ES-I3 (cell line): ENCODE data around the gene AIFM2.
"Not testable (repeated sequence)": the region's sequence is repeated elsewhere in the genome, so short reads cannot be mapped to it uniquely, and the experiment has no call there.

ENCODE experiments used
- H3K36me3 ChIP-seq: 2 replicates; pipeline ENCODE4 v1.6.1; 2013; ENCODE audit warnings: mild to moderate bottlenecking, low read length, control low read depth, moderate library complexity; ENCODE audit not compliant: insufficient read depth
- H3K4me1 ChIP-seq: 2 replicates; pipeline ENCODE4 v1.6.1; 2013; ENCODE audit warnings: mild to moderate bottlenecking, control low read depth, low read length; ENCODE audit not compliant: insufficient read depth
- H3K9ac ChIP-seq: 2 replicates; pipeline ENCODE4 v1.6.1; 2013; ENCODE audit warnings: low read depth, mild to moderate bottlenecking, low read length, moderate library complexity
- H3K9me3 ChIP-seq: 2 replicates; pipeline ENCODE4 v1.6.1; 2013; ENCODE audit warnings: mild to moderate bottlenecking, low read length, moderate library complexity; ENCODE audit not compliant: control insufficient read depth, insufficient read depth

The AIFM2 gene

GRCh38 chr10:70132098-70133029, at the start of gene AIFM2:
TSS of gene AIFM2 (minus strand) at chr10:70132825. CDS start at chr10:70124084, 8,741 bp downstream.
- peaks cover 3% of the 10 kb centered on the region; the same call in 1 of the 2 replicates for H3K4me1 ChIP-seq
- H3K9ac ChIP-seq: peak within 1 kb of the TSS; percentile 70
- H3K36me3 ChIP-seq: no peaks in the 10 kb centered on the region
- H3K9me3 ChIP-seq: no peaks in the 10 kb centered on the region

DNA sequence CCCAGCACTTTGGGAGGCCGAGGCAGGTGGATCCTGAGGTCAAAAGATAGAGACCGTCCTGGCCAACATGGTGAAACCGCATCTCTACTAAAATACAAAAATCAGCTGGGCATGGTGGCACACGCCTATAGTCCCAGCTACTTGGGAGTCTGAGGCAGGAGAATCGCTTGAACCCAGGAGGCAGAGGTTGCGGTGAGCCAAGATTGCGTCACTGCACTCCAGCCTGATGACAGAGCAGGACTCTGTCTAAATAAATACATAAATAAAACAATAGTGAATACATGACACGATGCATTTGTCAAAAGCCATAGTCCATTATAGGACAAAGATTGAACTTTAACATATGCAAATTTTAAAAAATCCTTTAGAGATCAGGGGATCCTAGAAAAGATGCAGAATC, 46.6 kb upstream of the AIFM2 start:
- not testable (repeated sequence) for H3K4me1 ChIP-seq, H3K36me3 ChIP-seq, H3K9me3 ChIP-seq, H3K9ac ChIP-seq

GRCh38 chr10:70178139-70178725, 45.6 kb upstream of the AIFM2 start:
- Histone ChIP-seq H3K4me1 (no peaks in the 10 kb centered on the region), H3K9ac (no peak overlapping the region), H3K9me3 (0 out of 2 replicates have a peak, but pooled peaks cover 5% of the 10 kb centered on the region), H3K36me3 (no peaks in the 10 kb centered on the region)

- Histone ChIP-seq H3K4me1 (no peaks in the 10 kb centered on the region), H3K9me3 (0 out of 2 replicates have a peak, but pooled peaks cover 5% of the 10 kb centered on the region), H3K9ac (no peak overlapping the region), H3K36me3 (no peaks in the 10 kb centered on the region)
Observed at GRCh38 chr10:70176441-70176840, 43.8 kb upstream of the AIFM2 start.

- 0 out of 2 replicates have a peak, but pooled peaks cover 5% of the 10 kb centered on the region for H3K9me3 ChIP-seq
- H3K4me1 ChIP-seq: no peaks in the 10 kb centered on the region
- no peaks in the 10 kb centered on the region for H3K36me3 ChIP-seq
- H3K9ac ChIP-seq: no peak overlapping the region
Observed at GRCh38 chr10:70175516-70175915, 42.9 kb upstream of the AIFM2 start.

- Histone ChIP-seq H3K9me3 (no peaks in the 10 kb centered on the region), H3K4me1 (no peaks in the 10 kb centered on the region), H3K9ac (no peak overlapping the region), H3K36me3 (no peaks in the 10 kb centered on the region)
Observed at GRCh38 chr10:70174058-70174741, 41.6 kb upstream of the AIFM2 start.

- H3K9ac ChIP-seq: peak overlapping the region; percentile 75
- no peaks in the 10 kb centered on the region for H3K4me1 ChIP-seq
- no peaks in the 10 kb centered on the region for H3K9me3 ChIP-seq
- no peaks in the 10 kb centered on the region; the same call in 1 of the 2 replicates for H3K36me3 ChIP-seq
Observed at GRCh38 chr10:70169649-70170364, 37.2 kb upstream of the AIFM2 start.

DNA sequence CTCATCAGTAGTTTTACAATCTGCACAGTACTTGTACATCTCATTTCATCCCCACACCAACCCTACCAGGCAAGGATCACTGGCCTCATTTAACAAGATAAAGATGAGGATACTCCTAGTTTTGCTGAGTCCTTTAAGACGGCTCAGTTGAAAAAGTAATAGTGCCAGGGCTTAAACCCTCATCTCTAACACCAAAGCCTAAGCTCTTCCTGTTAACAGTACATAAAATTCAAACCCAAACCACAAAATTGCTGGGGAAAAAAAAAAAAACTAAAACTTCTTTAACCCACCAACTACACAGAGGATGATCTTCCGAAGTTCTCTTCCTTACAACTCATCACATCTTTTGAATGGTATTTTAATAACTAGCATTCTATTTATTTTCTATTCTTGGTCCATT, 36.4 kb upstream of the AIFM2 start:
- H3K9me3 ChIP-seq: no peaks in the 10 kb centered on the region
- no peaks in the 10 kb centered on the region for H3K4me1 ChIP-seq
- no peaks in the 10 kb centered on the region; the same call in 1 of the 2 replicates for H3K36me3 ChIP-seq
- peak overlapping the region; percentile 75 for H3K9ac ChIP-seq

DNA sequence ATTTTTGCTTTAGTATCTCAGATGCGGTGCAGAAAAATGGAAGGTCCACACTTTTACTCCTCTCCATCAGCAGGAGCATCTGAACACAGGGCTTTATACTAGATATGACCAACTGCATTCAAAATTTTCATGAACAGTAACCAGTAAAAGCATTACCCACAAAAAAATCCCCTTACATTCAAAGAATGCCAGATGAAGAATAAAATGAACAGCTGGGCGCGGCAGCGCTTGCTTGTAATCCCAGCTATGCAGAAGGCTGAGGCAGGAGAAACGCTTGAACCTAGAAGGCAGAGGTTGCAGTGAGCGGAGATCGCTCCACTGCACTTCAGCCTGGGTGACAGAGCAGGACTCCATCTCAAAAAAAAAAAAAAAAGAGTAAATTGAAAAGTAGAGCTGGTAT, 34.6 kb upstream of the AIFM2 start:
- H3K4me1 ChIP-seq: no peaks in the 10 kb centered on the region
- no peak overlapping the region for H3K9ac ChIP-seq
- no peaks in the 10 kb centered on the region for H3K9me3 ChIP-seq

GRCh38 chr10:70166394-70166793, 33.8 kb upstream of the AIFM2 start:
- H3K36me3 ChIP-seq: peaks cover 4% of the 10 kb centered on the region
- H3K9me3 ChIP-seq: no peaks in the 10 kb centered on the region
- no peaks in the 10 kb centered on the region for H3K4me1 ChIP-seq
- no peak overlapping the region for H3K9ac ChIP-seq

More for the DNA sequence above, 34.6 kb upstream of the AIFM2 start:
- H3K36me3 ChIP-seq: no peaks in the 10 kb centered on the region; the same call in 1 of the 2 replicates

DNA sequence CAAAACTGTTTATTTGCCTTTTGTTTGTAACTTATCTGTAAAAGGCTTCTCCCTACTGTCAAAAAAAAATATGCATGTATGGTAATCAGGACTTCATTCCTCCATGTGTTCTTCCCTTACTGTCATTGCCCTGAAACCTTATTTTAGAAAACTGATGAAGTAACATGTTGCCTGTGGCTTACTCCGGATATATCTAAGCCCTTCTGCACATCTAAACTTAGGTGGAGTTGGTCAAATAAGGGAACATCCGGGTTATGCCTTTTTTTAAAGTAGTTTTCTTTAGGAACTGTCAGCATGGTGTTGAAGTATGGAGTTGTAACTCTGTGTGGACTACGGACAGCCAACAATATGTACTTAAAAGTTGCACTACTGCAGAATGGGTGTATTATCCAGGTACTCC, 31.5 kb upstream of the AIFM2 start:
- H3K4me1 ChIP-seq: no peaks in the 10 kb centered on the region
- H3K9me3 ChIP-seq: no peaks in the 10 kb centered on the region
- peaks cover 12% of the 10 kb centered on the region for H3K36me3 ChIP-seq
- no peak overlapping the region for H3K9ac ChIP-seq

DNA sequence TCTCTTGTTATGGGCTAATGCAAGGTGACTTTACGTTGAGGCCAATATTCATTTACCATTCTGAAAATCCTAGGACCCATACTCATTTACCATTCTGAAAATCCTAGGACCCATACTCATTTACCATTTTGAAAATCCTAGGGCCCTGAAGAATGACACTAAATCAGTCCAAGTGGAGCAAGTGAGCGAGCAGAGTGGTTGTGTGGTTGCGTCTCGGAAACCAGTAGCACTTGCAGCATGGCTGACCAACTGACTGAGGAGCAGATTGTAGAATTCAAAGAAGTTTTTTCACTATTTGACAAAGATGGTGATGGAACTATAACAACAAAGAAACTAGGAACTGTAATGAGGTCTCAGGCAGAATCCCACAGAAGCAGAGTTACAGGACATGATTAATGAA, 30.8 kb upstream of the AIFM2 start:
- Histone ChIP-seq H3K9me3 (no peaks in the 10 kb centered on the region), H3K9ac (no peak overlapping the region), H3K36me3 (peaks cover 12% of the 10 kb centered on the region), H3K4me1 (no peaks in the 10 kb centered on the region)

GRCh38 chr10:70162892-70163201, 30.2 kb upstream of the AIFM2 start:
- Histone ChIP-seq H3K4me1 (no peaks in the 10 kb centered on the region), H3K9ac (no peak overlapping the region), H3K36me3 (peaks cover 15% of the 10 kb centered on the region), H3K9me3 (no peaks in the 10 kb centered on the region)
